HCT116 (cell line): Measurements from ENCODE around the gene CFAP92. TPM values are rescaled to one million over a fixed set of nuclear protein-coding genes. Genes with fewer than 3 reads are reported as not detected.

Experiments
- ATAC-seq: fragments of 200-7000 bp; cut with Tn5 transposase; 2 replicates; pipeline ENCODE4 v1.9.1; 2020; ENCODE audit warnings: mild to moderate bottlenecking, moderate library complexity
- BruUV-seq: library from RNA; stranded (reverse); fragments of 400-500 nt; replicated peaks from 2 replicates; lab custom pipeline; 2021; lab: Mats Ljungman, UMichigan
- CTCF ChIA-PET: fragments of 300-600 bp; sonication (Branson Sonifier 250); formaldehyde crosslinking; loops from one replicate; lab custom pipeline; 2021; ENCODE audit warnings: antibody characterized with exemption; lab: Charles Lee
- POLR2A ChIA-PET: fragments of 300-600, 350-600 bp; sonication (Branson Sonifier 250); formaldehyde crosslinking; loops from one replicate; lab custom pipeline; 2021; ENCODE audit warnings: antibody characterized with exemption; lab: Charles Lee
- RAD21 ChIA-PET, 2 experiments: fragments of 300-600 bp; sonication (Branson Sonifier 250); formaldehyde crosslinking; loops; one replicate each; lab custom pipeline; 2023; ENCODE audit warnings: low total read pairs in 2 of 2; ENCODE audit not compliant: uncharacterized antibody in 2 of 2, unreplicated experiment in 2 of 2, low non-redundant PET in 1 of 2; lab: Charles Lee
- DNase-seq: peaks from one replicate; pipeline ENCODE4 v3.0.0-alpha.2; 2010; ENCODE audit warnings: low read depth, low spot score
- H2AFZ ChIP-seq: fragments of 200-600 bp; shearing (Covaris generic), sonication (generic); 2 replicates; pipeline ENCODE4 v1.6.1; 2017; ENCODE audit warnings: low read depth, mixed run types, mixed read lengths, antibody characterized with exemption, low read length; ENCODE audit not compliant: poor library complexity, severe bottlenecking
- H3K27ac ChIP-seq: 2 replicates; pipeline ENCODE4 v1.5.1; 2012; ENCODE audit warnings: low read depth, low read length
- H3K27me3 ChIP-seq: fragments of 200-600 bp; sonication (generic); 2 replicates; pipeline ENCODE4 v1.6.1; 2016; ENCODE audit warnings: mixed run types, low read length, mixed read lengths; ENCODE audit not compliant: insufficient read depth
- H3K36me3 ChIP-seq, 2 experiments: fragments of 200-500 bp in 1 of 2; fragments of 200-600 bp in 1 of 2; sonication (Bioruptor generic) in 1 of 2; sonication (generic) in 1 of 2; 2 replicates each; pipeline versions ENCODE4 v1.5.1 to v1.6.1; 2014 to 2016; ENCODE audit warnings: low read length in 2 of 2, inconsistent platforms in 1 of 2, mixed read lengths in 1 of 2, mixed run types in 1 of 2; ENCODE audit not compliant: insufficient read depth in 2 of 2, control insufficient read depth in 1 of 2
- H3K4me1 ChIP-seq, 2 experiments: fragments of 200-600 bp in 1 of 2; sonication (generic) in 1 of 2; 2 replicates each; pipeline versions ENCODE4 v1.5.1 to v1.6.1; 2012 to 2017; ENCODE audit warnings: low read length in 2 of 2, inconsistent platforms in 1 of 2, mild to moderate bottlenecking in 1 of 2, mixed read lengths in 1 of 2, mixed run types in 1 of 2, moderate library complexity in 1 of 2; ENCODE audit not compliant: insufficient read depth in 2 of 2, control insufficient read depth in 1 of 2
- H3K4me2 ChIP-seq: fragments of 200-600 bp; sonication (generic); 2 replicates; pipeline ENCODE4 v1.6.1; 2017; ENCODE audit warnings: mixed run types, low read length, mixed read lengths
- H3K4me3 ChIP-seq, 2 experiments: fragments of 200-600 bp in 1 of 2; sonication (generic) in 1 of 2; replicated peaks in 1 of 2; 2 replicates each; pipeline ENCODE4 v1.5.1; 2011 to 2016; ENCODE audit warnings: low read length in 2 of 2, control low read depth in 1 of 2, low read depth in 1 of 2, mild to moderate bottlenecking in 1 of 2, mixed read lengths in 1 of 2, mixed run types in 1 of 2
- H3K79me2 ChIP-seq: fragments of 200-600 bp; sonication (generic); 2 replicates; pipeline ENCODE4 v1.6.1; 2017; ENCODE audit warnings: mild to moderate bottlenecking, mixed run types, low read length, moderate library complexity, mixed read lengths; ENCODE audit not compliant: insufficient read depth
- H3K9ac ChIP-seq: fragments of 200-600 bp; sonication (generic); 2 replicates; pipeline ENCODE4 v1.6.1; 2016; ENCODE audit warnings: low read length, mixed read lengths
- H3K9me2 ChIP-seq: fragments of 200-600 bp; sonication (generic), shearing (Covaris generic); 2 replicates; pipeline ENCODE4 v1.6.1; 2017; ENCODE audit warnings: mixed run types, mild to moderate bottlenecking, moderate library complexity; ENCODE audit not compliant: insufficient read depth
- H3K9me3 ChIP-seq, 2 experiments: fragments of 200-500 bp in 1 of 2; fragments of 200-600 bp in 1 of 2; sonication (Bioruptor generic) in 1 of 2; sonication (generic) in 1 of 2; 2 replicates each; pipeline ENCODE4 v1.6.1; 2014 to 2017; ENCODE audit warnings: low read length in 2 of 2, mixed read lengths in 2 of 2, inconsistent platforms in 1 of 2, low read depth in 1 of 2, mild to moderate bottlenecking in 1 of 2, mixed run types in 1 of 2, moderate library complexity in 1 of 2; ENCODE audit not compliant: control insufficient read depth in 1 of 2, insufficient read depth in 1 of 2
- H4K20me1 ChIP-seq: fragments of 200-600 bp; sonication (generic), shearing (Covaris generic); 2 replicates; pipeline ENCODE4 v1.6.1; 2017; ENCODE audit warnings: mixed run types, mild to moderate bottlenecking, moderate library complexity; ENCODE audit not compliant: insufficient read depth
- ELF1 ChIP-seq: IDR thresholded peaks from 2 replicates; pipeline ENCODE4 v1.6.1; 2012; ENCODE audit warnings: low read depth, borderline replicate concordance
- EZH2 ChIP-seq: fragments of 200-600 bp; sonication (generic); IDR thresholded peaks from 2 replicates; pipeline ENCODE4 v1.6.1; 2017; ENCODE audit warnings: antibody characterized with exemption, mixed run types
- EZH2phosphoT487 ChIP-seq: fragments of 200-600 bp; IDR thresholded peaks from 2 replicates; pipeline ENCODE4 v1.6.1; 2018; ENCODE audit warnings: antibody characterized with exemption, borderline replicate concordance
- FOSL1 ChIP-seq: IDR thresholded peaks from 2 replicates; pipeline ENCODE4 v1.6.1; 2012; ENCODE audit warnings: low read depth
- POLR2A ChIP-seq: IDR thresholded peaks from 2 replicates; pipeline ENCODE4 v1.7.0; 2011; ENCODE audit warnings: borderline replicate concordance; ENCODE audit not compliant: insufficient read depth, insufficient read length; ENCODE audit errors: extremely low read depth
- RAD21 ChIP-seq: IDR thresholded peaks from 2 replicates; pipeline ENCODE4 v1.6.1; 2012; ENCODE audit warnings: low read depth, mild to moderate bottlenecking
- SRF ChIP-seq: IDR thresholded peaks from 2 replicates; pipeline ENCODE4 v1.6.1; 2012; ENCODE audit warnings: low read depth
- ZNF274 ChIP-seq: fragments of 200-500 bp; sonication (Bioruptor generic); IDR thresholded peaks from 2 replicates; pipeline ENCODE4 v1.6.1; 2014; ENCODE audit warnings: mild to moderate bottlenecking, low read depth, low read length, inconsistent platforms
- intact Hi-C: fragments of 100-400 bp; cut with micrococcal nuclease; formaldehyde crosslinking; loops from 2 replicates; pipeline ENCODE4 v1.10.0; 2022
- total RNA-seq: library from RNA; stranded (reverse); gene quantifications from one replicate; pipeline ENCODE4 v1.2.1, GENCODE V29; 2021; ENCODE audit not compliant: unreplicated experiment
- TF ChIP-seq, protein P1 (sequence below), 3 experiments: fragments of 200-600 bp in 1 of 3; sonication (generic) in 1 of 3; IDR thresholded peaks in 2 of 3; conservative IDR thresholded peaks in 1 of 3; 2 replicates each; pipeline ENCODE4 v1.5.1; 2012 to 2017; ENCODE audit warnings: low read depth in 2 of 3, low read length in 2 of 3, antibody characterized with exemption in 1 of 3, borderline replicate concordance in 1 of 3, control low read depth in 1 of 3, mild to moderate bottlenecking in 1 of 3, mixed read lengths in 1 of 3, mixed run types in 1 of 3, moderate library complexity in 1 of 3; ENCODE audit not compliant: insufficient read depth in 1 of 3

Gene CFAP92
- total RNA-seq, 1 experiment from 2014 or later: 3.6 TPM

DNA sequence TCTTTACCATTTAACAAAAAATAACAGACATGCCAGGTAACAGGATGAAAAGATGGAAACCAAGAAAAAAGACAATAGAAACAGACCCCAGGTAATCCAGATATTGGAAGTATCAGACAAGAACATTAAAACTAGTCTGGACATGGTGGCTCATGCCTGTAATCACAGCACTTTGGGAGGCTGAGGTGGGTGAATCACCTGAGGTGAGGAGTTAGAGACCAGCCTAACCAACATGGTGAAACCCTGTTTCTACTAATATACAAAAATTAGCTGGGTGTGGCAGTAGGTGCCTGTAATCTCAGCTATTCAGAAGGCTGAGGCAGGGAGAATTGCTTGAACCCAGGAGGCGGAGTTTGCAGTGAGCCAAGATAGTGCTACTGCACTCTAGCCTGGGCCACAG is 73.9 kb downstream of the CFAP92 start:
- ChIA-PET CTCF (no interaction called here), POLR2A (no interaction called here), RAD21 (no interaction called here)
- ATAC-seq (no peak), DNase-seq (no peak)
- Histone ChIP-seq H3K9me3 (peaks cover 3 to 18% of the 10 kb centered on the region in 2 experiments; a peak in 2 of 4 replicates), H3K9me2 (no peaks in the 10 kb centered on the region), H3K4me1 (no peaks in the 10 kb centered on the region), H4K20me1 (no peaks in the 10 kb centered on the region), H3K9ac (no peak overlapping the region), H3K4me3 (no peak overlapping the region), H3K79me2 (no peaks in the 10 kb centered on the region), H3K27ac (no peak overlapping the region), H2AFZ (no peak overlapping the region), H3K36me3 (peaks cover 6 to 20% of the 10 kb centered on the region in 2 experiments; a peak in 3 of 4 replicates), H3K27me3 (no peaks in the 10 kb centered on the region), H3K4me2 (no peak overlapping the region)
- no TSS peak for BruUV-seq
- intact Hi-C loops: no loop called here
- TF ChIP-seq EZH2 (no peak), ELF1 (no peak), EZH2phosphoT487 (no peak), FOSL1 (no peak), SRF (no peak), POLR2A (no peak)
- TF ChIP-seq, protein P1, sequence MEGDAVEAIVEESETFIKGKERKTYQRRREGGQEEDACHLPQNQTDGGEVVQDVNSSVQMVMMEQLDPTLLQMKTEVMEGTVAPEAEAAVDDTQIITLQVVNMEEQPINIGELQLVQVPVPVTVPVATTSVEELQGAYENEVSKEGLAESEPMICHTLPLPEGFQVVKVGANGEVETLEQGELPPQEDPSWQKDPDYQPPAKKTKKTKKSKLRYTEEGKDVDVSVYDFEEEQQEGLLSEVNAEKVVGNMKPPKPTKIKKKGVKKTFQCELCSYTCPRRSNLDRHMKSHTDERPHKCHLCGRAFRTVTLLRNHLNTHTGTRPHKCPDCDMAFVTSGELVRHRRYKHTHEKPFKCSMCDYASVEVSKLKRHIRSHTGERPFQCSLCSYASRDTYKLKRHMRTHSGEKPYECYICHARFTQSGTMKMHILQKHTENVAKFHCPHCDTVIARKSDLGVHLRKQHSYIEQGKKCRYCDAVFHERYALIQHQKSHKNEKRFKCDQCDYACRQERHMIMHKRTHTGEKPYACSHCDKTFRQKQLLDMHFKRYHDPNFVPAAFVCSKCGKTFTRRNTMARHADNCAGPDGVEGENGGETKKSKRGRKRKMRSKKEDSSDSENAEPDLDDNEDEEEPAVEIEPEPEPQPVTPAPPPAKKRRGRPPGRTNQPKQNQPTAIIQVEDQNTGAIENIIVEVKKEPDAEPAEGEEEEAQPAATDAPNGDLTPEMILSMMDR (IDR thresholded peaks at IDR 0.05 in 2 of 3, conservative IDR thresholded peaks at IDR 0.05 in 1 of 3; ENCODE audit: borderline replicate concordance in 1 of 3, insufficient read depth in 1 of 3, low read depth in 2 of 3, low read length in 2 of 3): no peak
- TF ChIP-seq, all 23 proteins: peak for 0

DNA sequence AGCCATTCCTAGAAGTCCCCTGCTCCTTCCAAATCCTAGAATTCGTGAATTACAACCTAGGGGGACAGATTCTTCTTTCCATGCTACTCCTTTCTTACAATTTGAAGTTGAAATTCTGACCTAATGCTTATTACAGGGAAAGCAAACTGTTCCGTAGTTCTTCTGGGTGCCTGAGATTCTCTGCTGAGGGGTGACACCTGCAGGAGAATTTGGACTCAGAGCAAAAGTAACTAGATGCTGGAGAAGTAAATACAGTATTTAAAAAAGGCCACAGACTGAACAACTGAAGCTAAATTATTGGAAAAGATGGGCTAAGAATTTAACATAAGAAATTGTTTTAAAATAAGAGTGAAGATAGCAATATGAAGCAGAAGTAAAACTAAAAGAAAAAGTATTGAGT is 76.6 kb downstream of the CFAP92 start:
- Histone ChIP-seq H3K36me3 (peaks cover 18 to 46% of the 10 kb centered on the region in 2 experiments), H3K27ac (no peak overlapping the region), H3K4me3 (no peak overlapping the region), H3K9me3 (peaks cover 0 to 11% of the 10 kb centered on the region in 2 experiments; a peak in 1 of 4 replicates), H2AFZ (no peak overlapping the region), H3K9ac (no peak overlapping the region), H3K4me2 (no peak overlapping the region), H4K20me1 (no peaks in the 10 kb centered on the region), H3K27me3 (no peaks in the 10 kb centered on the region), H3K9me2 (no peaks in the 10 kb centered on the region), H3K4me1 (no peaks in the 10 kb centered on the region), H3K79me2 (no peaks in the 10 kb centered on the region)
- DNase-seq (no peak), ATAC-seq (no peak)
- intact Hi-C loops: no loop called here
- CTCF ChIA-PET: no interaction called here
- RAD21 ChIA-PET: no interaction called here
- POLR2A ChIA-PET: no interaction called here
- BruUV-seq: no TSS peak
- TF ChIP-seq ZNF274 (no peak), RAD21 (peak; percentile 26; the same call in 1 of the 2 replicates)
